NCI-H1417 (cell line): ENCODE results near the gene CYP26A1.
A peak's percentile ranks its signal among the peaks of the same experiment; 100 is the strongest.
"Not testable (repeated sequence)": the region's sequence is repeated elsewhere in the genome, so short reads cannot be mapped to it uniquely, and the experiment has no call there.

Experiments used
- DNase-seq, 3 experiments: peaks; one replicate each; lab custom pipeline; 2025; lab: John Stamatoyannopoulos, UW

Gene CYP26A1

DNA sequence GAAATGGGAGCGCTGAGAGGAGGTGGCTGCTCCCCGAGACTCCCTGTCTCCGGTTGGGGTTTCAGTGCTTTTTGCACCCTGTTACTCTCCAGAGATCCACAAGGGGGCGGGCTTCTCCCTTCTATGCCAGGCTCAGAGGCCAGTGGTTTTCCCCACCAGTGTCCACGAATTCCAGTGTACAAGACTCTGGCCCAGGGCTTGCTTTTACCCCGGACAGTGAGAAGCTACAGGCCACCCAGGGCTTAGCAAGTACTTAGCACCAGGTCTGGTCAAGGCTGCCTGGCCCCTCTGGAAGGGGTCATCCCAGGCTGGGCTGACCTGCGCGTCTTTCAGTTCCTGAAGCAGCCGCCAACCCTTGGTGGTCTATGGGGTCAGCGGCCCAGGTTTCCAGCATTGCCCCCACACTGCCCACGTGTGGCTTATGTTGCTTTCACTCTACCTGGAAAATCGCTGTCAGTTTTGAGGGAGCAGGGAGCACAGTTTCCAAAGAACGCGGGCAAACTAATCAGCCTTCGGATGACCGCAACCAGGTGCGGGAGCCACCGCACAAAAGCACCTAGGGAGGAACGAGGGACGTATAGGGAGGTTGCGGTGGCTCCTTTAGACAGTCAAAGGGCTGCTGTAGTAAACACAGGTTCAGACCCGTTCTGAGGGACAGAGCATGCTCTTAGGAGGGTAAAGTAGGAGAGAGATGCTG lies 6.8 kb downstream of the CYP26A1 start:
- DNase-seq, result peak in 2 of 3 experiments; percentile 4 to 53

DNA sequence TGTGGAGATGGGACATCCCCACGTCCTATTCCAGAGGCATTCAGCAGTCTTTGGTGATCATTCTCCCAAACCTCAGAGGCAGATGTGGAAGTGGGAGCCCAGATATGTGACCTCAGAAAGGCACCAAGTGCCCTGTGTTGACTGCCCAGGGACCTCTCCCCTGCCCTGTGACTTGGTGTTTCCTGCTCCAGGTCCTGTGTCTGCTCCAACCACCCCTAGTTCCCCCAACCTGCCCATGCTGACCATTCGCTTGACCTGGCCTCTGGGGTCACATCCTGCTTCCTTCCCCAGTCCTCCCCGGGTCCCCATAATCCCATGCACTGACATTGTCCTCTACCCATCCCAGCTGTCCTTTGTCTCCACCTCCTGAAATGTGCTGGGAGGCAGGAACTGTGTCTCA lies 7.6 kb downstream of the CYP26A1 start:
- DNase-seq, result no peak

DNA sequence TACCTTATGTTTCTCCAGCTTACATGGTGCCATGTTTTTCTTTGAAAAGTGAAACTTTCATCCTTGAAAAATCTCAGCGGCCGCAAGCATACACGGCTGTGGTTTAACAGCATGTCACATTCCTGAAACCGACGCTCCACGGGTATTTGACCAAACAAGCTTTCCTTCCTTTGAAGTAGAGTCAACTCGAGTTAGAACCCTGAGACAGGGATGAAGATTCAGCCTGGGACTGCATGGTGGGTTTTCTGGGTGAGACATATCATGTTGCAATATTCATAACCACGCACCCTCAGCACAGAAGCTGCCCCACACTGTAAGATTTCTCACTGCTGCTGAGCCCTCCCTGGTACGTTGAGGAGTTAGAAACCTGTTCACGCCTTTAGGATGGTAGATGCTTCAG lies 8.1 kb downstream of the CYP26A1 start:
- DNase-seq, result no peak

DNA sequence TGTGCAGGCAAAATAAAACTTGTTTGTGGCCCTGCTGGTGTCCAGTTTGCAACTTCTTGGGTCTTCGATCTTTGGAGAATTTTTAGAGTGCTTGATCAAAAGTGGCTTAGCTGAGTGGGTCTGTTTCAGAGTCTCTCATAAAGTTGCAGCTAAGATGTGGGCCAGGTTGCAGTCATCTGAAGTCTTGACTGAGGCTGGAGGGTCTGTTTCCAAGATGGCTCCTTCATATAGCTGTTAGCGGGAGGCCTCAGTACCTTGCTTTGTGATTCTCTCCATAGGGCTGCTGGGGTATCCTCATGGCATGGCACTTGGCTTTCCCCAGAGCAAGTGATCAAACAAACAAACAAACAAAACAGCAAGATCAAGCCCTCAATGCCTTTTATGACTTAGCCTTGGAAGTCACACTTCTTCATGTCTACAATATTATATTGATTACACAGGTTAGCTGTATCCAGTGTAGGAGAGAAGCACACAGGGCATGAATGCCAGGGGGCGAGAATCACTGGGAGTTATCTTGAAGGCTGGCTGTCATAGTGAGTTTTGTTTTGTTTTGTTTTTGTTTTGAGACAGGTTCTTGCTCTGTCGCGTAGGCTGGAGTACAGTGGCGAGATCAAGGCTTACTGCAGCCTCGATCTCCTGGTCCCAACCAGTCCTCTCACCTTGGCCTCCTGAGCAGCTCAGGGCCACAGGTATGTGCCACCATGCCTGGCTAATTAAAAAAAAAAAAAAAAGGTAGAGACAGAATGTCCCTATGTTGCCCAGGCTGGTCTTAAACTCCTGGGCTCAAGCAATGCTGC lies 10.2 kb downstream of the CYP26A1 start:
- no peak for DNase-seq

DNA sequence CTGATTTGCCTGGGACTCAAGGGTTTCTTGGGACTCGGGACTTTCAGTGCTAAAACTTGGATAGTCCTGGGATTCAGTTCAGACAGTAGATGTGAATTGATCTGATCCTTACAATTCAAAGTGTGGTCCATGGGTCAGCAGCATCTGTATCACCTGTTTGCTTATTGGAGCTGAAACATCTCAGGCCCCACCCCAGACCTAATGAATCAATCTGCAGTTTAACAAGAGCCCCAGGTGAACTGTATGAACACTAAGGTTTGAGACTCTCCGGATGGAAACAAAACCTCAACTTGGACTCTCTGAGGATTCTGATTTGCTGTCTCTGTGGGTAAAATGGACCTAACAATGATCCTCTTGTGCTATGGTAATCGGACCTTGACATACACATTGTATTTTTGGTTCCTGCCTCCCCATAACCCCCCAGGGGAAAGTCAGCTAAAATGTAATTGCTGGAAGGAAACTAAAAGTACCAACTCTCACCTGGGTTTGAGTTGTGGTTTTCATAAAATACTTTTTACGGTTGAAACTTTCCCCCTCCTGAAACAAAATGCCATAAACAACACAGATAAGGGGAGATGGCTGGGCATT lies 11.7 kb downstream of the CYP26A1 start:
- no peak for DNase-seq

DNA sequence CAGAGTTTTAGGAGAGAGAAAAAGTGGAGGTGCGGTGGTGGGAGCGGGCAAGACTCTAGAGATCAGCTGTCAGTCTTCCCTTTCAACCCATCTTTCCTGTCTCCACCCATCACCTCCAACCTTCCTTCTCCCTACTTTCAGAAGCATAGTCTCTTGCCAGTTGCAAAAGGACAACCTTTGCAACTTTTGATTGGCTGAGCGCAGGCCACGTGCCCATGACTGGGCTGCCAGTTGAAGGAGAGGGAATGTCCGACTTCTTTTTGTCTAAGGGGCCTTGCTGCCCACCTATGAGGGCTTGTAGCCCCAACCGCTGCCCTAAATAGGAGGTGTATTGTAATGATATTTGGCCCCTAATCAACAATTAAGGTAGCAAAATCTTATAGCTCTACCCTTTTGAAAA lies 12.6 kb downstream of the CYP26A1 start:
- no peak for DNase-seq

DNA sequence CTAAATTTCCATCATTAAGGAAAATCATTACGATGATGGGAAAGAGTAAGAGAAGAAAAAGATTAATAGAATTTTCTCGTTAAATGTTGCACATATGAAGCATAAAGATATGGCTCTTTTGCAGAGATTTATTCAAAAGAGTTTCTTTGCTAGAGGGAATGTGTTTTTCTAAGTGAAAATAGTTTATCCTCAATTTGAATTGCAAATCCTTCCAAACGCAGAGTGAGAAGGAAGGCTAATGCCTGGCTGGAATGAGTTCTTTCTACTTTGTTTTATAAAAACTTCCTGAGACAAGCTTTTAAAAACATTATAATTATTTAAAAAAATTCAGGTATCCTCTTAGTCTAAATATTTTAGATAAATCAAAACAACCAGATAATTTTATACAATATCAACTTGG lies 14.2 kb downstream of the CYP26A1 start:
- DNase-seq, result no peak

DNA sequence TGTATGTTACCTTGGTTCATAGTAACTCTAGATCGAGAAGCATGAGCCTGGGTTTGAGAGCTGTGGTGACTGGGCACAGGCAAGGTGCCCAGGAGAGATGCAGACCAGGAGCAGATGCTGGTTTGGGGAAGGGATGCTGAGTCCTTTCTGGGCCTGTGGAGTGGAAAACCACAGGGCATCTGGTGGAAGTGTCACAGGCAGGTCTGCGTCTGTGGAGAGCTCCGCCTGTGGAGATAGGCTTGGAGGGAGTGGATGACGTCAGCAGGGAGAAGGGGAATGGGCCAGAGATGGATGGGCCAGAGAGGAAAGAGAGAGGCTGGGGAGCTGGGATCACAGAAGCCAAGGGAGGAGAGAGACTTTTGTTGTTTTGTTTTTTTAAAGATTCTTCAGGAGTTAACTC lies 14.8 kb downstream of the CYP26A1 start:
- DNase-seq, result no peak

DNA sequence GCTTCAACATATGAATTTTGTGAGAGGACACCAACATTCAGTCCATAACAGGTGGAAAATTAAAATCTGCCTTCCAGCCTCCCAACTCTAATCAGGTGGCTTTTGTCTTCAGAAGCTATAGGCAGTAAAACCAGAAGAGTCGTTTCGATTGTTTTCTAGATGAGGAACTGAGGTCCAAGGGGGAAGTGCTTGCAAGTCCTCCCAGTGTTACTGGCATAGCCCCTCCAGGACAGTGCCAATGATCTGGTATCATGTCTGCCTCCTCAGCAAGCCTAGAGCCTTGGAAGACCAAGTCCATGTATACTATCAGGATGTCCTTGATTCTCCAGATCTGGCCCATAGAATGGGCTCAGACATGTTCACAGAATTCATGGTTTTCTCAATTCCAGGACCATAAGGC lies 16.9 kb downstream of the CYP26A1 start:
- no peak for DNase-seq

DNA sequence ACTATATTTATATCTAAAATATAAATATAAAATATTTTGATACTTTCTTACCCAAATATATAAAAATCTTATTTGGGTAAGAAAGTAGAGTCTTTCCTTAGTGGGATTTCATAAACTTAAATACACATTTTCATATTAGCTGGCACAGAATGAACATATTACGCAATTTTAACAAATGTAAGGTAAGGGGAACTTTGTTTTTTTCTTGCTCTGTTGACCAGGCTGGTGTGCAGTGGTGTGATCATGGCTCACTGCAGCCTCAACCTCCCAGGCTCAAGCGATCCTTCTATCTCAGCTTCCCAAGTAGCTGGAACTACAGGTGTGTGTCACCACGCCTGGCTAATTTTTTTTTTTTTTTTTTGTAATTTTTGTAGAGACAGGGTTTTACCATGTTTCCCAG lies 18.3 kb downstream of the CYP26A1 start:
- DNase-seq, result no peak

DNA sequence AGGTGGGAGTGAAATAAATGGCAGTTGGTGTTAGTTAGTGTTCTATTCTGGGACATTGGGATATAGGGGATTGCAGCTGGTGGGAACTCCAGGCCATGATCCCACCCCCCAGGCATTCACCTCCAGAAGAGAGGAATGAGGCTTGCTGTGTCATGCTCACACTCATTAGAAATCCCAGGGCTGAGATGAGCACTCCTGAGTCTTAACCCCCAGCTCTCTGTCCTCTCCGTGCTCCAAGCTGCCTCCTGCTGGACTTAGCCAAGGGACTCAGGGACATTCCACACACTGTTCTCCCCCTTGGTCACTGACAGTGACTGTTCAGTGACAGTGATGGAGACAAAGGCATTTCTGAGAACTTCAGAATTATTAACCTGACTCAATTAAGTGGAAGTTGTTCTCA lies 21.5 kb downstream of the CYP26A1 start:
- DNase-seq, result no peak

DNA sequence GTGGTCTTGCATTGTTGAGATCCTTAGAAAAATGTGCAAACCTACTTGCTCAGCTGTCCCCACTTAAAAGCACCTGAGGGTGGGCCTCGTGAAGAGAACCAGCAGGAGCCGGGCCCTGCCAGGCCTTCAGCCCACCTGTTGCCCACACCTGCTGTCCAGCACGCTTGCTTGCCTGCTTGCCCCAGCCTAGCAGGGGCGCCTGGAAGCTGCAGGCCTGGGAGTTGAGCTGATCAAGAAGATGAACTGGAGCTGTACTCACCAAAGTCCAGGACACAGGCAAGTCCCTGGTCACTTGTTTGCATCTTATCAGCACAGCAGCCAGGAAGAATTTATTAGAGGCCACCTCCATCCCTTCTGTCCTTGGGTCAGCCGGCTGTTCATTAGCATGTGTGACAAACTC lies 23.2 kb downstream of the CYP26A1 start:
- DNase-seq, result peak in 1 of 3 experiments; percentile 18

DNA sequence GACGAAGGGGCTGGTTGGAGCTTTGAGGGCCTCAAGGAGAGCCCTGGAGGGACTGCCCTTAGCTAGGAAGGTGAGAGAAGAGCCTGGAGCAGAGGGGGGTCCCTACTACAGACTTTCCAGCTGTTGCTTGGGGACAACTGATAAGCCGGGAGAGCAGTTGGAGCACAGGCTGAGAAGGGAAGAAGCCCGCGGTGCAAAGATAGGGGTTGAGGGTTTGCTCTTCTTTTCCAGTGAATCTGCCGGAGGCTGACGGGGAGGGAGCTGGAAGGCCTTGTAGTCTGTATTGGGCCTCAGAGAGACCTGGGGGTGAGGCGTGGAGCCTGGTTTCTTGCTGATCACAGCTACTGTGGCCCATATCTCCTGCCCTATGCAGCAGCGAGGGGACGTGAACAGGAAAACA lies 23.7 kb downstream of the CYP26A1 start:
- DNase-seq, result no peak

DNA sequence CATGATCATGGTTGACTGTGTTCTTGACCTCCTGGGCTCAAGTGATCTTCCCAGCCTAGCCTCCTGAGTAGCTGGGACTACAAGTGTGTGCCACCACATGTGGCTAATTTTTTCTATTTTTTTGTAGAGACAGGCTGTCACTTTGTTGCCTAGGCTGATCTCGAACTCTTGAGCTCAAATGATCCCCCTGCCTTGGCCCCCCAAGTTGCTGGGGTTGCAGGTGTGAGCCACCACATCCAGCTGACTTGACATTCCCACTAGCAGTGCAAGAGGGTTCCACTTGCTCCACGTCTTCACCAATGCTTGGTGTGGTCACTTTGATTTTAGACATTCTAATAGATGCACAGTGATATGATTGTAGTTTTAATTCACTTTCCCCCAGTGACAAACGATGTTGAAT lies 25.1 kb downstream of the CYP26A1 start:
- no peak for DNase-seq

DNA sequence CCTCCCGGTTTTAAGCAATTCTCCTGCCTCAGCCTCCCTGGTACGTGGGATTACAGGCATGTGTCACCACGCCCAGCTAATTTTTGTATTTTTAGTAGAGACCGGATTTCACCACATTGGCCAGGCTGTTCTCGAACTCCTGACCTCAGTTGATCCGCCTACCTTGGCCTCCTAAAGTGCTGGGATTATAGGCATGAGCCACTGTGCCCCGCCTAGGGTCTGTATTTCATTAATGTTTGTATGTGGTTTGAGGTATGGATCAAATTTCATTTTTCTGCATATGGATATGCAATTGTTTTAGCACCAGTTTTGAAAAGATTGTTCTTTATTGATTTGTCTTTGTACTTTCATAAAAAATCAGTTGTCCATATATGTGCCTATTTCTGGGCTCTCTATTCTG lies 26.0 kb downstream of the CYP26A1 start:
- no peak for DNase-seq

DNA sequence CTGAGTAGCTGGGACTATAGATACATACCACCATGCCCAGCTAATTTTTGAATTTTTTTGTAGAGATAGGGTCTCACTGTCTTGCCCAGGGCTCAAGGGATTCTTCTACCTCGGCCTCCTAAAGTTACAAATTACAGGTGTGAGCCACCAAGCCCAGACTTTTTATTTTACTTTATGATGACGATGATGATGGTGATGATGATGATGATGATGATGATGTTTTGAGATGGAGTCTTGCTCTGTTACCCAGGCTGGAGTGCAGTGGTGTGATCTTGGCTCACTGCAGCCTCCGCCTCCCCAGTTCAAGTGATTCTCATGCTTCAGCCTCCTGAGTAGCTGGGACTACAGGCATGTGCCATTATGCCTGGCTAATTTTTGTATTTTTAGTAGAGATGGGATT lies 27.5 kb downstream of the CYP26A1 start:
- DNase-seq, result not testable (repeated sequence)

DNA sequence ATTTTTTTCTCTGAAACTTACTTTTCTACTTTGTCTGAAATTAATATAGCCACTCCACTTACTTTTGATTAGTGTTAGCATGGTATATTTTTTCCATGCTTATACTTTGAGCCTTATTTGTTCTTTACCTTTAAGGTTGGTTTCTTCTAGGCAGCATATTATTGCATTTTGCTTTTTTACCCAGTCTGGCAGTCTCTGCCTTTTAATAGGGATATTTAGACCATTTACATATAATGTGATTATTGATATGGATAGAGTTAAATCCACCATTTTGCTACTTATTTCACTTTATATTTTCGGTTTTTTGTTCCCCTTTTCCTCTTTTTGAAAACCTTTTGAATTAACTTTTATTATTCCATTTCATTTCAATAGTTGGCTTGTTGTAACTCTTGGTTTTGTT lies 30.3 kb downstream of the CYP26A1 start:
- DNase-seq, result no peak

DNA sequence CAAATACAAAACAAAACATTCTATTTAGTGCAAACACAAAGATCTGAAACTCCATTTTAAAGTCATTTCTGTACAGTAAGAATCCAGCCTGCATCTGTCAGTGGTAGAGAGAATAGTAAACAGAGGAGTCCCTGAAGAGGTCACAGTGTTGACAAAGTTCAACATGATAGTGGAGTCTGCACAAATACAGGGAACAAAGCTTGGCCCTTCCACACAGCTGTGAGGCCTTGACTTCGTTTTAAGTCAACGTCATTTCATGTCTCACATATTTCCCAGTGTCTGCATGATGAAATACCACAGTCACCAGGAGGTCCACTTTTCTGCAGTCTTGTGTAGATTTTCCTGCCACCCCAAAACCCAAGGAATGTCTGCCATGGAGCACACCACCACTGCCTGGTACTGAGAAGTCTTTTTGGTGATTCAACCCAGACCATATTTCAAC lies 33.0 kb downstream of the CYP26A1 start:
- DNase-seq, result peak in 1 of 3 experiments; percentile 3

DNA sequence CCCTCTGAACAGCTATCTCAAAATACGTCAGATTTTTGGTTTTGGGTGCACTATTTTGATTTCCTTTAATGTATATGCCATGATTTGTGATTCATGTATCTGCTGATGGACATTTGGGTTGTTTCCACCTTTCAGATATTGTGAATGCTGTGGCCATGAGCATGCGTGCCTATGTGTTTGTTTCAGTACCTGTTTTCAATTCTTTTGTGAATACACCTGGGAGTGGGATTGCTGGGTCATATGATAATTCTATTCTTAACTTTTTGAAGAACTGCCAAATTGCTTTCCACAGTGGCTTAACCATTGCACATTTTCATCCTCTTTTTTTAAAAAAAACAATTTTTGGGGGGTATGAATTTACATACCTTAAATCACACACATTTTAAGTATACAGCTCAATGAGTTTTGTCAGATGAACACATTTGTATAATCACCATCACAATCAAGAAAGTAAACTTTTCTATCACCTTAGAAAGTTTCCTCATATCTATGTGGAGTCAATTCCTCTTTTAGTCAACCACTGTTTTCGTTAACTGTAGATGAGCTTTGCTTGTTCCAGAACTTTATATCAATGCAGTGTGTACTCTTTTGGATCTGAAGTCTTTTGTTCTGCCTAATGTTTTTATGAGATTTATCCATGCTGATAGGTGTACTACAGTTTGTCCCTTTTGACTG lies 36.9 kb downstream of the CYP26A1 start:
- no peak for DNase-seq

DNA sequence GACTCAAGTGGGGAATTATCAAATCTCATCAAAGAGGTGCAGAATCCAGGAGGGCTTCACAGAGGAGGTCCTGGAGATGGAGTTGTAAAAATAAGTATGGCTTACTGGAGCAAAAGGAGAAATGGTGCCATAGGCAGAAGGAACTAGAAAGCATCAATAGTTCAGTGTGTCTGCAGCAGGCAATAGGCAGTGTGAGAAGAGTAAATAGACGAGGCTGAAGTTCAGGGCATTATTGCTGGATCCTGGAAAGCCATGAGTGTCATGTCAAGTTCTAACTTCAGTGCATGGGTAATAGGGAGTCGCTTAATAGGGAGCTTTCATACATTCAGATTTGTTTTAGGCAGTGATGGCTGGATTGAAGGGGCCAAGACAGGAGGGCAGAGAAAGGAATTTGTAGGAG lies 39.3 kb downstream of the CYP26A1 start:
- no peak for DNase-seq

DNA sequence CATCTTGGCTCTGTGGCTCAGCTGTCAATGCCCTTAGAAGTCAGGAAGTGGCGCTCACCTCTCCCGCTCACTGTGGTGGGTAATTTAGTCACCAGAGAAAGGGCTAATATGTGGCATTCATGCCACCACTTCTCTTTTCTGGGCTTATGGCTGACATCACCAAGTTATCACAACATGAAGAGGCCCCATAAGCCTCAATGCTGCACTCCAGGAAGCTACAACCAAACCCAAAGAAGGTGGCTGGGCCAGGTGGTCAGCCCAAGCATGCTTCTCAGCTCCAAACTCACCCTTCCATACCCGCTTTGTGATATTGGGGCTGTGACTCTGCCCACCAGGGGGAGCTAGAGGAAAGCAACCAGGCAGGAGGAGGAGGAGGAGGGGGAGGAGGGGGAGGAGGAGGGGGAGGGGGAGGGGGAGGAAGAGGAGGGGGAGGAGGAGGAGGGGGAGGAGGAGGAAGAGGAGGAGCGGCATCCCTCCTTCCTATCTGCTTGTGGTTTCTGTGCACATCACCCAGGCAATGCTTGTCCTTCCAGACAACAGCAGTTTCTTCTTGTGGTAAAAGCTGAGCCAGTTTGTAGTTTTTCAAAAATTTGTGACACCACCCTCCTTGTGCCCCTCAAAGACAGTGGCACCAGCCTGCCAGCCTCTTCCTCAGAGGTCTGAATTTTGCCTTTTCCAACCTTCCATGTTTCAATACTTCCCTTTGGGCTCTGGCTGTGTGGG lies 42.1 kb downstream of the CYP26A1 start:
- DNase-seq, result peak in 1 of 3 experiments; percentile 6

DNA sequence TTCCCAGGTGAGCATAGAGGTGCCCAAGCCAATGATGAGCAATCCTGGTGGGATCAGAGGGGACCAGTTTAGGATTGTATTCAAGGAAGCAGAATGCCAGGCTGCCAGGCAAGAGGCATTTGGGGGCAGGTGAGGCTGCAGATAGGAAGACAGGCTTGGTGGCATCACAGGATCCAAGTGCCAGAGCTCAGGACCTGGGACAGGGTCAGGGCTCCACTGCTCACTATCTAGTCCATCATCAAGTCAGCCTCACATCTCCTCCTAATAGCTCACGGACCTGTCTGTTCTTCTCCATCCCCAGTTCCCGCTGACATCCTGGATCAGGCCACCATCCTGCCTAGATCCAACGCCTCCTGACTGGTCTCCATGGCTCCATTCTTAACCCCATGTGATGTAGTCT lies 47.6 kb downstream of the CYP26A1 start:
- no peak for DNase-seq
